GM21360 (cell line): ENCODE data around the gene THBS1.

Experiments
- ATAC-seq: cut with Tn5 transposase; IDR thresholded peaks from one replicate; pipeline ENCODE4 v1.9.1; 2021; ENCODE audit warnings: mild to moderate bottlenecking, moderate library complexity; ENCODE audit not compliant: unreplicated experiment

THBS1 gene

GRCh38 chr15:39573287-39573686, 7.6 kb upstream of the THBS1 start:
- no peak for ATAC-seq

DNA sequence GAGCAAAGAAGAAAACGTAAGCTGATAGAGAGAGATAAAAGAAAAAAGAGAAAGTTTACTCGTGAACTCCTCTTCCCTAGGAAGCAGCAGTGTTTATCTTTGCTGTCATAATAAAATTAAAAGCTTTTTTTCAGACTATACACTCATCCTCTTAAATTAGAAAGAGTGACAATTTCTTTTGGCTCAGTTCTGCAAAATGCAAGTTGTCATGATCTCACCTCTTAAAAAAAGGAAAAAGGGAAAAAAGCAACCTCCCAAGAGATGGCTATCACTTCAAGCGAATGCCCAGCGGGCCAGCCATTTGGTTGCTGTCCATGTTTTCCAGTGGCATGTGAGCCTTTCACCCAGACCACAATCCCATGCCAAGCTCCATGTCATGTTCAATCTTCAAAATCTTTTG, 7.0 kb upstream of the THBS1 start:
- no peak for ATAC-seq

DNA sequence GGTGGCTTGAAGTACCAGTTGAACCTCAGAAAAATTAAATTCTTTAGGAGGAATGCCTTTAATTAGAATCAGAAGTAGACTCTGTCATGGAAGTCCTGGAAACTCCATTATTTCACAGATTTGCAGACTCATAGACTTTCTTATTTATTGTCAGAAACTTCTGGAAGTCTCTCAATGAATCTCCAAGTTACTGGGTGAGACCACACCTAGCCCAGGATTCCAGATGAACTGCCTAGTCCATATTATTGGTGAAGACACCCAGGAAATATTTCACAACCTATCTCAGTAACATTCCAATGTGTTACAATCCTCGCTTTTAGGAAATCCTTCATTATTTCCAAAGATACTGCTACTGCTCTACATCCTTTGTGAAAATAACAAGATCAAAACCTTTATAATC, 6.5 kb upstream of the THBS1 start:
- ATAC-seq = no peak

GRCh38 chr15:39575180-39575579, 5.7 kb upstream of the THBS1 start:
- ATAC-seq = no peak

DNA sequence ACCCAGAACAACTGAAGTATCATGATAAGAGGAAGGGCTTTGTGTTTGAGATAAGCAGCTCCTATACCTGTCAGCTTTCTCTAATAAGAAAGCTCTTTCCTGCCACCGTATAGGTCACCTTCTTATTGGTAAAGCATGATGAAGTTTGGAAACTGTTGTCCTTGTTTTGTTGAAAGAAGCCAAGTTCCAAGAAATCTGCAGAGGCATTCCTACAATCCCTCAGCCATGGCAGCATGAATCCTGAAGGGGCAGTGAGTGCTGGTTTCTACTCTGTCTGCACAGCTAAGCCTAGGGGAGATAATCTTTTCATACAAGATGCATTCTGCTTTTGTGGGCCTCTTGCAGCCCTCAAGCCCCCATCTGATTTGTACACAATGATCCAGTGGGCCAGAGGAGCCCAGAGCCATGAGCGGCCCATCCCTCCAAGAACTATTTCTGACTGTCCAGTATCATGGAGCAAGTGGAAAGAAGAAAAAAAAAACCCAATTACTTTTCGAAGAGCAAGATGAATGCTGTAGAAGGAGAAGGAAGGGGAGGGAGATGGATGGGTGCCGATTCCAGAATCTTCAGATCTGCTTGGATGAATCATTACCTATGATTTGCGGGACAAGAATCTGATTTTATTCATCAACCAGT, 1.9 kb upstream of the THBS1 start:
- no peak for ATAC-seq

- ATAC-seq = no peak
These were observed 1.3 kb upstream of the THBS1 start for GRCh38 chr15:39579487-39580116.

- peak; percentile 82 for ATAC-seq
These were observed 778 bp upstream of the THBS1 start for GRCh38 chr15:39580117-39580484.

GRCh38 chr15:39581242-39581792, 438 bp downstream of the THBS1 start:
- ATAC-seq = no peak

GRCh38 chr15:39581793-39582285, 960 bp downstream of the THBS1 start:
- ATAC-seq = no peak

DNA sequence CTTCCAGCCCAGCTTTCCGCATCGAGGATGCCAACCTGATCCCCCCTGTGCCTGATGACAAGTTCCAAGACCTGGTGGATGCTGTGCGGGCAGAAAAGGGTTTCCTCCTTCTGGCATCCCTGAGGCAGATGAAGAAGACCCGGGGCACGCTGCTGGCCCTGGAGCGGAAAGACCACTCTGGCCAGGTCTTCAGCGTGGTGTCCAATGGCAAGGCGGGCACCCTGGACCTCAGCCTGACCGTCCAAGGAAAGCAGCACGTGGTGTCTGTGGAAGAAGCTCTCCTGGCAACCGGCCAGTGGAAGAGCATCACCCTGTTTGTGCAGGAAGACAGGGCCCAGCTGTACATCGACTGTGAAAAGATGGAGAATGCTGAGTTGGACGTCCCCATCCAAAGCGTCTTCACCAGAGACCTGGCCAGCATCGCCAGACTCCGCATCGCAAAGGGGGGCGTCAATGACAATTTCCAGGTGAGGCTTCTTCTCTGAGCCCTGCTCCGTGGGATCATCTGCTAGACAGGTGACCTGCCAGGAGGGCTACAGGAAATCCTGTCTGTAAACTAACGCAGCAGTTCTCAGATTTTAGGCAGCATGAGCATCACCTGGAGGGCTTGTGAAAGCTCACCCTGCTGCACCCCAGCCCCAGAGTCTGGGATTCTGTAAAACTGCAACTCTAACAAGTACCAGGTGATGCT, 1.6 kb downstream of the THBS1 start:
- no peak for ATAC-seq

DNA sequence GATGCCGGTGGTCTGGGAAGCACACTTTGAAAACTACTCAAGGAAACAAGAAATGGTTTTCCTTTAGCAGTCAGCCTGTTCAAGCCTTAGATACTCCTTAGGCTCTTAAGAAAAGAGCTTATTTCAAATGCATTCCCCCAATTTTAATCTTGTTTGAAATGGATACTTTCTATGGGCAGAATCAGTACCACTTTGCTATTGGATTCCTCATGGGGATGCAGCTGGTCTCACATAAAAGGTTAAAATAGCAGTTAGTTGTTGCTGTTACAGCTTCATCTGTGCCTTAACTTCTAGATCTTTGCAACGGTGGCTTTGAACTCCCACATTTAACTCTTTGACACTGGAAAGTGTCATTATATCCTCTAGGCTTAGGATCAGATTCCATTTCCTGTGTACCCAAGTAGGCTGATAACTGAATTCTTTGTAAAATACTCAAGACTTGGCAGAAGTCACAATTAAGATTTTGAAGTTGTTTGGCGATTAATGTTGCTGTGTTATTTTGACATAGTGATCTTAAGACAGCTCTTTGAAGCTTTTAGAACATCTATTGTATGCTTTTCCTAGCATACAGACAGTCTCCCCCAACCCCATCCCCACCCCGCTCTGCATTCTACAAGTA, 2.2 kb downstream of the THBS1 start:
- ATAC-seq = no peak

GRCh38 chr15:39583596-39584265, 2.9 kb downstream of the THBS1 start:
- no peak for ATAC-seq

- ATAC-seq = no peak
These were observed 3.4 kb downstream of the THBS1 start for GRCh38 chr15:39584266-39584659.

DNA sequence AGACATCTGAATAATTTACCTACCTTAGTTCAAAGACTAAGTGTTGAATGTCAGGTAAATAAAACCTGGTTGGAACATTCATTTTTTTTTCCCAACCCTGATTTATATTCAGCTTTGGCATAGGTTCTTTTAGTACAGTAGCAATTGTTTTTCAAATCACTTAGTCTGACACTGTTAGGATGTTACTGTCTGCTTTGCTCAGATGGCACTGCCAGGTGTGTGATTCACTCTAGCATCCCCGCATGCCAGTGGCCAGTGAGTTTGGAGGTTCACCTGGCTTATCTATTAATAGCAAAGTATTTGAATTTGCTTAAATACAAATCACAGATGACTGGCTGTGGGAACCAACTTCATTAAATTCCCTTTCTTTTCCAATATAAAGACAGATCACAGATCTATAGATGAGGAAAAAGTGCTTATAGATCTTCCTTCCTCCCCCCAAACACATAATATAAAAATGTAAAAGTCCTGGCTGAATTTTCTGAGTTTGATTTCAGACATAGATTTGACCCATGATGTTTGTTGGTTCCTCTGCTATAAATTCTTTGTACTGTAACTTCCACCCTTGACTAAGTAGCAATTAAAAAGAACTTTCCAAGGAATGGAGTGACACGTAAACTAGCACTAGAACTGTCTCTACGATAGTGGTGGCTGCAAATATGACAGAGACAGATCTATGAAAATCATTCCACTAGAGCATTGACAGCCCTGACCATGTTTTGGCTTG, 3.9 kb downstream of the THBS1 start:
- no peak for ATAC-seq

DNA sequence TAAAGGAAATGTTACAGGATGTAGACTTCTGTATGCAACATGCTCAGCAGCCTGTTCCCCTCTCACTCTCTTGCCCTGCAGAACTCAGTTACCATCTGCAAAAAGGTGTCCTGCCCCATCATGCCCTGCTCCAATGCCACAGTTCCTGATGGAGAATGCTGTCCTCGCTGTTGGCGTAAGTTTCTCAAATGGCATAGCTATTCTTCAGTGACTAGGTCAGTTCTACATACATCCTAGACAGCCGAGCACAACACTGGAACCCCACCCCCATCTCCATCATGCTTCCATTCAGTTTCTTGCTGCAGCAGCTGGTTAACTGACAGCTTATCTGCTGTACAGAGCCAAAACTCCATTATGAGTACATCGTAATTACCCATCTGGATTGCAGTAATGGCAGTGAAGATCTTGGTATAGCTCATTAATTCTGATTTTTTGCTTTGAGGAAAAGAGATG, 4.5 kb downstream of the THBS1 start:
- no peak for ATAC-seq

GRCh38 chr15:39585871-39586301, 5.0 kb downstream of the THBS1 start:
- no peak for ATAC-seq

GRCh38 chr15:39586387-39587095, 5.7 kb downstream of the THBS1 start:
- no peak for ATAC-seq

DNA sequence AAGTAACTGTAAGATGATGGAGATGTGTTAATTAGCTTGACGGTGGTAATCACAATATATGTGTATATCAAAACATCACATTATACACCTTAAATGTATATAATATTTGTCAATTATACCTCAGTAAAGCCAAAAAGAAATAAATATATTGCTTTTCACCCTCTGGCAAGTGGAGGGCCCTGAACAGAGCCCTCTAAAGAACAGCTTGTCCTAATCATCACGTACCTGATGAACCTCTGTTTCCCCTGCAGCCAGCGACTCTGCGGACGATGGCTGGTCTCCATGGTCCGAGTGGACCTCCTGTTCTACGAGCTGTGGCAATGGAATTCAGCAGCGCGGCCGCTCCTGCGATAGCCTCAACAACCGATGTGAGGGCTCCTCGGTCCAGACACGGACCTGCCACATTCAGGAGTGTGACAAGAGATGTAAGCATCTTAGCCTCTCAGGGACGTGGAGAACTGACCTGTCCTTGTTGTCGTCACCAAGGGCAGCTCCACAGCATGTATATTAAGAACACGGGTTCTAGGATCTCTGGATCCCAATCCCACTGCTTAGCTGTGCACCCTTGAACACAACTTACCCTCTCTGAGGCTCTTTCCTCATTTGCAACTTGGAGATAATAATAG, 6.3 kb downstream of the THBS1 start:
- ATAC-seq = no peak
